Measurements from ENCODE around the gene ACTG1.

ACTG1 gene

DNA sequence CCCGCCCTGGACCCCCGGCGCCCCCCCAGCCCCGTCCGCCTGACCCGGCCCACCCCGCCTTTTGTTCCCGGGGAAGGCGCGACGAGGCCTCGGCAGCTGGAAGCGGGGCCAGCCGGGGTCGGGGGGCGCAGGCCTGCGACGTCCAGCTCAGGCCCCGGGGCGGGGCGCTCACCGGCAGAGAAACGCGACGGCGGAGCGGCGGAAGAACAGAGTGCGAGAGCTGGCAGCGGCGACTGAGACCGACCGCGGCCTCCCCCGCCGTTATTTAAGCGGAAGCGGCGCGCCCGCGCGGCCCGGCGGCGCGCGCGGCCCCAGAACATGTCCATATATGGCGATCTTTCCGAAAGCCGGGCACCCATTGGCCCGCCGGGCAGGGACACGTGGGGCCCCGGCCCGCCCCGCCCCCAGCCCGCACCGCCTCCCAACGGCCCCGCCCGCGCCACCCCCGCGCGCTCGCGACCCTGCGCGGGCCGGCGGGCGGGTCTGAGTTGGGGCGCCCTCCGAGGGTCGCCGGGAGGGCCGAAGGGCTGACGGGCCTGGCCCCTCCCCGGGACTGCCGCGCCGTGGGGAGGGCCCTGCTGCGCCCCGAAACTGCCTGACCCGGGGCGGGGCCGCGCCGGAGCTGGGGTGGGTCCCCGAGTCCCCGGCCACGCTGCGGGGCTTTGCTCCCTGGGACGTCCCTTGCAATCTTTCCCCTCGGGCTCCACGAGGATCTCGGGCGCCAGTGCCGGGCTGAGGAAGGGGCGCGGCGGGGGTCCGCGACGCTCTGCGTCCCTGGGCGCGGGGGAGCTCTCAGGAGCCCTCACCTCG, at the start of gene ACTG1:
Gene ACTG1, minus strand, starts transcription at position 238 of the 810 bp plus-strand sequence. CDS start 445 bp downstream, outside the sequence.
- DNase-seq: peak; percentile 95

DNA sequence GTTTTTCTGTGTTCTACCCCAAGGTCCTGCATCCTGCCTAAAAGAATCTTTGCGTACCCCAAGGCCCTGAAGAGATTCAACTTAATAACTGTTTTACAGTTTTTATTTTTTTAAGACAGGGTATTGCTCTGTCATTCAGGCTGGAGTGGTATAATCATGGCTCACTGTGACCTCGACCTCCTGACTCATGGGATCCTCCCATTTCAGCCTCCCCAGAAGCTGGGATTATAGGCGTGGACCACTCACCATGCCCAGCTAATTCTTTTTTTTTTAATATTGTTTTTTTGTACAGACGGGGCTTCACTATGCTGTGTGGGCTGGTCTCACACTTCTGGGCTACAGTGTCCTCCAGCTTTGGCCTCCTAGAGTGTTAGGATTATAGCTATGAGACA, 48.9 kb upstream of the ACTG1 start:
- peak; percentile 2 for DNase-seq

DNA sequence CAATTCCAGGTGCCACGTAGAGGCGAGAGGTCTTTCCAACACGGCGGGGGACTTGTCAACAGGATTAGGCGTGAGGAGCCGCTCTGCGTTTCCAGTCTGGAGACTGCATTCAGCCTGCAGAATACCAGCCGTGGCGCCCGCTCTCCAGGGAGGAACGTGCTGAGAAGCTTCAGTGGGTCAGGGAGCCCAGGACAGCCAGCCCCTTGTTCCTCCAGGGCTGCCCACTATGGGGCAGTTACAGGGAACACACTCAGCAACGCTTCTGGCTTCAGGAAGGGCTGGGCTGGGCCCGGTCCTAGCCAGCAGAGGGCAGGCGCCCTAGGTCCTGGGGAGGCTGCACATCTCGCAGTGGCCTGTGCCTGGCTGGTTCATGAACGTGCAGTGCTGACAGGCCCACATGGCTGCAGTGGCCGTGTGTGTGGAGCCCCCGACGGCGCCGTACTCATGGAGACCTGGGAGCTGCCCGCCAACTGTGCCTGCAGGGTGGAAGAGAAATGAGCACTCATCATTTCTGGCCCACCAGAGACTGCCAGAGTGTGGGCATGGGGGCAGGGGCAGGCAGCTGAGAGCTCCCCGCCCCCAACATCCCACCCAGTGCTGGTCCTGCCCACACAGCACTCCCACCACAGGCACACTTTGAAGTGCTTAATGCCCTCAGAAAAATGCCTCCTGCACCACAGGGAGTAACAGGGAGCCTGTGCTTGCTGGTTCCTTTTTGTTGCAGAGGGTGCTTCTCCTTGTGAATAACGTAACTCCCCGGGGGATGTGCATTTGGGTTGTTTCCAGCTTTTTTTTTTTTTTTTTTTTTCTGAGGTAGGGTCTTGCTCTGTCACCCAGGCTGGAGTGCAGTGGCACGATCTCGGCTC, 46.6 kb upstream of the ACTG1 start:
- peak; percentile 7 for DNase-seq

DNA sequence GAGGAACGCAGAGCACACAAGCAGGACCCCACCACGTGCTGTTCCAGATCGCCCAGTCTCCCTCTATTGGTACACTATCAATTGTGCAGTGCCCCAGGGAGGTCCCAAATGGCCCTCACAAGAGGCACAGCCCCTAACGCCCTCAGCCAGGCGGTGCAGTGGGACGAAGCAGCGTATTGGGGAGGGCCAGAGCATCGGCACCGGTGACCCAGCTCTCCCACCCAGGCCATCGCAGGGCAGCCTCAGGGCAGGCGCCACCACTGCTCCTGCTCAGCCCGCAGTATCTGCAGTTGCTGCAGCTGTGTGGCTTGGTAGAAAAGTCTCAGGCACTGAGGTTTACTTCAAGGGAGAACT, 45.5 kb upstream of the ACTG1 start:
- DNase-seq: no peak

DNA sequence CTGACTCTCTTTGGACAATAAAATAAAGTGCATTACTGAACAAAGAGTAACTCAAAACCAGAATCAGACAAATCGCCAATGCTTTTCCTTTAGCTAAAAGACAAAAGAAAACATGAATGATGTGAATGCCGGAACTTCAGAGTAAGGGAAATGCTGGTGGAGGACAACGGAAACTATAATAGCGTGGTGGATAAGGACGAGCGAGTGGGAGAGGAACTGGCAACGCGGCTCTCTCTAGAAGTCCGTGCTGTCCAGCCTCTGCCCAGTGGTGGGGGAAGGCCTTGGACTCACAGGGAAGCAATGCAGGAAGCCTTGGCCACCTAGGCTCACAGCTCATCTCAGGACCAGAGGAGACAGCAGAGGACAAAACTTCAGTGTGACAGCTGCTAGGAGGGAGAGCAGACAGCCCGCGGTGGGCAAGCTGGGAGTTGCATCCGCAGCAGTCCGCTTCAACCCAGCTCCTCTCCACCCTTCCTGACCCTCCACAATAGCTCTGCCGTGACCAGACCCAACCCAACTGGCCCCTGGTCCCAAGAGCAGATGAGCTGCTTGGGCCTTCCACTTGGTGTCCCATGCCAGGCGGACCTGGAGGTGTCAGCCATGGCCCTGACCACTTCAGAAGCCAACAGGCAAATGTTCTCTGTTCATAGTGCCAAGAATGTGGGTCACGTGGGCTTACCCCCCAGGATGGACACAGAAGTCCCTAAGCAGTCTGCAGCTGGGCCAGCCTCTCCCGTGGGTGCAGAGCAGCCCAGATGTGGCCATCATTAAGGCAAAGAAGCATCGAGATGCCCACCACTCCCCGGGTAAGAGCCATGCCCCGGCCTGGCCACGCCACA, 44.9 kb upstream of the ACTG1 start:
- no peak for DNase-seq

DNA sequence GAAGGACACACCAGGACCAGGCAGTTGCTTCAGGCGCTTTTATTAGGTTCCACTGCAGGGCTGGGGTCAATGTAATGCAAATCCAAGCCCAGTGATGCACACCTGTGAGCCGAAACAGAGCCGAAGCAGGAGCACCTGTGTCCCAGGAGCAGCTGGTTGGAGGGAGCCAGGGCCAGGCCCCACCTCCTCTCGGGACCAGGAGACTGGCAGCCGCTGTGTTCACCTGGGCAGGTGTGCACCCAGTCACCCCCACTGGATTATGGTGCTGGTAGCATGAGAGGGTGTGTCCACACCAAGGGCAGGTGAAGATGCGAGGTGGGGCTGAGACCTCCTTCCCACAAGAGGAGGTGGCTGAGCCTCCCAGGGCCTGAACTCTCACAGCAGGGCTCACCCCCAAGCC, 44.3 kb upstream of the ACTG1 start:
- no peak for DNase-seq

DNA sequence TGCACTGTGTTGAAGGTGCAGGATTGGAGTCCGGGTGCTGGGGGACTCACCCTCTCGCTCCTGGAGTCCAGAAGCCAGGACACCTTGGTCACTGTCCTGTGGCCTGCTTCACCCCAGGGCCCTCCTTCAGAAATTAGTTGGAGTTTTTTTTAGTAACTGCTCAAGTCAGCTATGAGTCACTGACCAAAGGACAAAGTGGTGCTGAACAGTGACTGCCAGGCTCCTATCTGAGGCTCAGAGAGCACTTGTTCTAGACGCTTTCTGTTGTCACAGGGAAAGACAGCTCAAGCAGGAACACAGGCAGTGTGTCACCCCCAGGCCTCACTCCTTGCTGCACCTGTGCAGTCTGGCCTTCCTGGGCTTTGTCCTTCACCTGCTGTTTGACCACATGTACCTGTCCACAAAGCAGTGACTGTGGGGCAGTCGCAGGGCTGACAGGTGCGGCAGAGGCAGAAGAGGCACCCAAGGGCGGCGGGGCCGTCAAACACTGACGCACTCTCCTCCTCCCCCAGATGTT, 43.6 kb upstream of the ACTG1 start:
- DNase-seq: peak; percentile 23

DNA sequence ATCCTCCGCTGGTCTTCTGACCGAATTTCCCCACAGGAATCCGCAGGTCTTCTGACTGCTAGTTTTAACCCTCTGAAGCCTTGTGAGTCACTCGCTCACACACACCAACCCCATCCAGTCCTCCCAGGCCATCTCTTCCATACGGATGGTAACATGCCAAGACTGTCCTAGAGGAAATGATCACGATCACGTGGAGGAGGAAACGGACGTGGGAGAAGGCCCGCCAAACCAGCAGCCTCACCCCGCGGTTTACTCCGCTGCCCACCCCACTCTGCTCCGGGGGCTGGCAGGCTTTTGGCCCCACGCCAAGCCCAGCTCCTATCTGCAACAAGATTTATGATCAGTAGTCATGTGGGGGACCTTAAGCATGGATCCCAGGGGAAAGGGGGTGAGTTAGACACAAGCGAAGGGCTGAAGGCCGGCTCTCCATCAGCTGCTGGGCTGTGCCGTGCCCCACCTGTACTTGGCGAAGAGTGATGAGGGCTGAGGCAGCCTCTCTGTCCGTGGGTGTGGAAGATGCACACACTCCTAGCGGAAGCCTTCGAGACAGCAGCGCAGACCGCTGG, 41.1 kb upstream of the ACTG1 start:
- DNase-seq: peak; percentile 68

DNA sequence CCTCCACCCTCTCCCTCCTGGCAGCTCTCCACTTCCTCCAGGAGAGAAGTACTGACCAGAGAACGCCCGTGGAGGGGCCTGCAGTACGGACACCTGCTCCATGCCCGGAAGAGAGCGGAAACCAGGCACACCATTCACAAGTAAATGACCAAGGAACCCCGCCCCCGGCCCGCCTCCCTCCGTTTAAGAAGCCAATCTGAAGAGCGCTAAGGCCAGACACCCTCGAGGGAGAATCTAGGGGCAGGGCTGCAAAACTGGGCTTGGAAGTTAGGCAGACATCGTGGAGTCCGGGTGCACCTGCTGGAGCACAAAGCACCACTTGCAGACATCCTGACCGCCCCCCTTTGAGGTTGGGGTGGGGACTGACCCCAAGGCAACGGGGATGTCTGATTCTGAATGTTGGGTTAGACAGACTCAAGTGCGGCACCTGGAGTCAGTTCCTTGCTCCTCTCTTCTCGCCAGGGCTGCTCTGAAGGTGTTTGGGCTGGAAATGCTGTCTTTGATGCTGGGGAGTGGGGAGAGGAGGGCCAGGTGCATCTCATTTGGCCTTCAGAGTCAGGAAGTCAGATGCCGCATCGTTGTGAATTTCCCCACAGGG, 40.5 kb upstream of the ACTG1 start:
- DNase-seq: peak; percentile 76

DNA sequence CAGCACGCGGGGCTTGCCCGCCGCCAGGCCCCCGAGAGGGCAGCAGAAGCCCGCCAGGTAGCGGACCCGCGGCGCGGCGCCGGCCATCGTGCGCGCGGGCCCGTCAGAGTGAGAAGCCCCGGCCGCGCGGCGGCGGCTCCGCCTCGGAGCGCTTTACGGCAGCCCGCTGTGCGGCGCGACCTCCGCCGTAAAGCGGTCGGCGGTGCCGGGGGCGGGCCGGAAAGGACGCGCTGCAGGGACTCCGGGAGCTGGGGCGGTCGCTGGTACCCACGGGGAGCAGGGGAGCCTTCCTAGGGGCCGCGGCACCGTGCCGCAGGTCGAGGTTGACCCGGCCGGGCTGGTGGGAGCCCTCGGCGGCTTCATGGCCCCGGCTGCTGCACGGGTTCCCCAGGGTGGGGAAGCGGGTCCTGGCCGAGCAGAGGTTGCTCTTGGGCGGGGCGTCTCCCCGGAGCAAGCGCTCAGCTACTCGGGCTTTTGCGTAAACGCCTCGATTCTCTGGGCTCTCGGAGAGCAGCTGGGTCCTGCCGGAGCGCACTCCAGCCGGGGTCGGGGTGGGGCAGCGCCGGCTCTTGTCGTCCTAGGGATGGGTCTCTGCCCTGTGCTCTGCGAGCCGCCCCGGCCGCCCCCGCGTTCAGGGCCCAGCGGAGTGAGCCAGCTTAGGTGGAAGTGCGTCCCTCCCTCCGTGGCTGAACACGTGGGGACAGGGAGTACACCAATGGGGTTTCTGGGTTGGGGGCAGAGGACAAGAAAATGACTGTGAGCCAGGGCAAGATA, 39.8 kb upstream of the ACTG1 start, which contains the start of gene FAAP100:
Gene FAAP100, minus strand, starts transcription at position 110 of the 774 bp plus-strand sequence. Its CDS starts 23 bp downstream, at position 87.
- DNase-seq: peak; percentile 84

DNA sequence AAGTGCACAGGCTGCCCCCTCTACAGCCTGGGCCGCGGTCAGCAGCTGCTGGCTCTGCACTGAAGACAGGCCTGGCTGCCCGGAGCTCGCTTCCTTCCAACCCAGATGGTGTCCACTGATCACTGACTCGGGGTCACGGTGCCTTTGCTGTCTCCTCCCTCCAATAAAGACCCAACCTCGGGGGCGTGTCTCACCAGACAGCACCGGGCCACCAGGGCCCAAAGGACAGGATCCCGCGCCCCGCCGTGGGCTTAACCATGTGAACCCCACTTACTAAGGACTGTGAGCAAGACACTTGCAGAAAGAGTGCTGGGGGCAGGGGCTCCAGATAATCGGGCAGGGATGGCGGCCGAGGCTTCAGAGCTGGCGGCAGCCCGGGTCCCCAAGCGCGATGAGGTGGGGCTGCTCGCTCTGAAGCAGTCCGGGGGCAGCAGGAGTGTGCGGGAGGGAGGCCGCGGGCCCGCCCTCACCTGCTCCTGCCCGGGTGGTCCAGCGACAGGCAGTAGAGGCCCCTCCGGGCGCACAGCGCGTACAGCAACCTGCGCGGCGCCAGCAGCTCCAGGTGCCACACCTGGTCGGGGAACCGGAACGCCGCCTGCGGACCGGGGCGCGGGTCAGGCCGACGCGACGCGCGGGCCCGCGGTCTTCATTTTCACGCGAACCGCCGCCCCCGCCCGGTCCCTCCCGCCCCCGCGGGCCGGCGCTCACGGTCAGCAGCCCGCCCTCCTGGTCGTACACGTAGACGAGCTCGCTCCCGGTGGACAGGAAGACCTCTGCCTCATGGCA, 39.1 kb upstream of the ACTG1 start:
- peak; percentile 10 for DNase-seq

DNA sequence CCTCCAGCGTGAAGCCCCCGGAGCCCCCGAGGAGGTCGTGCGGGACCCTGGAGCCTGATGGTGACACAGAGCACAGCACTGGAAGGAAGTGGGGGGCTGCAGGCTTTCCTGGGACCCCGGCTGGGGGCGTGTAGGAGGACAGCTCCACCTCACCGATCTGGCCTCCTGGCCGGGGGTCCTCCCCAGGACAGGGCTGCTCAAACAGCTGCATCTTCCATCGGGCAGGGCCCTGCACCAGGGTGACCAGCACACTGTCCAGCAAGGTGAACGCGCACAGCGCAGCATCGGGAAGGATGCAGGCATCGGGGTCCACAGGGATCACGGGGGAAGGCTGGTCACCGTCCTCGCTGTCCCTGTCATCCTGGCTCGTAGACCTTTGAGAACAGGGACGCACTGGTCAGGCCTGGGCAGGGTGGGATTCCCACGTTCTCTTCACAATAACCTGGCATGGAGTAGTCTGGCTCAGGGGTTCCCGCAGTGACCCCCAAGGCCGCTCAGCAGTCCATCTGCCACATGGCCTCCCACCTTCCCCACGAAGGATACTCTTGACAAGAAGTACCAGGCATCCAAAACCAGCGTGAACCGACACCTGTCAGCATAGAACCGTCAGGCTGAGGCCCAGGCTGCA, 38.3 kb upstream of the ACTG1 start:
- no peak for DNase-seq

DNA sequence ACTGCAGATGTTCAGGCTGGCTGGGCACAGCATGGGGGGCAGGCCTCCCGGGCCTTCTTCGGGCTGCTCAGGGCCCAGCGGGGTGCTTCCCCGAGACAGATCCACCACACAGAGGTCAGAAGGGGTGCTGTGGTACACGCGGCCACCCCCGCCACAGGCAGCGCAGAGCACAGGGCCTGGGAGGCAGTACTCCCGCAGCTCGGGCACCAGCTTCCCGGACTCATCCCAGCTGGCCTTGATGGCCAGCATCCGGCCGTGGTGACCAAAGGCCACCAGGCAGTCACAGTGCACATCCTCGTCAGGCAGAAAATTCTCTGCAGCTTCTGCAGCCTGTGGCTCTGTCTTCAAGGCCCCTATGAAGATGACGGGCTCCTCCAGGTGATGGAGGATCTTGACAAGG, 37.7 kb upstream of the ACTG1 start:
- DNase-seq: no peak

DNA sequence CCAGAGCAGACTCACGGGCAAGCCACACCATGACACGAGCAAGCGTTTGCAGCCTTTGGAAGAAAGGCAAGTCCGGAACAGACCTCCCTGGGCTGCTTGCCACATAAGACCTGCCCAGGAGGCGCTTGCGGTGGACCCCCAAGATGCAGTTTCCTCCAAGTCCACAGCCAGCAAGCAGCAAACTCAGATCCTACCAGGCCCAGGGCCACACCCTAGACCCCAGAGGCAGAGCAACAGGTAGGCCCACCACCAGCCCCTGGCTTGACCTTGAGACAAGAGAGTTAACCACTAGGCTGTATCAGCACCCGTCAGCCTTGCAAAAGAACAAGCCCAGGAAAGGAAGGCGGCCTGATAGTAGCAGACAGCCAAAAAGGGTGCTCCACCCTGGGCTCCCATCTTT, 37.2 kb upstream of the ACTG1 start:
- no peak for DNase-seq

DNA sequence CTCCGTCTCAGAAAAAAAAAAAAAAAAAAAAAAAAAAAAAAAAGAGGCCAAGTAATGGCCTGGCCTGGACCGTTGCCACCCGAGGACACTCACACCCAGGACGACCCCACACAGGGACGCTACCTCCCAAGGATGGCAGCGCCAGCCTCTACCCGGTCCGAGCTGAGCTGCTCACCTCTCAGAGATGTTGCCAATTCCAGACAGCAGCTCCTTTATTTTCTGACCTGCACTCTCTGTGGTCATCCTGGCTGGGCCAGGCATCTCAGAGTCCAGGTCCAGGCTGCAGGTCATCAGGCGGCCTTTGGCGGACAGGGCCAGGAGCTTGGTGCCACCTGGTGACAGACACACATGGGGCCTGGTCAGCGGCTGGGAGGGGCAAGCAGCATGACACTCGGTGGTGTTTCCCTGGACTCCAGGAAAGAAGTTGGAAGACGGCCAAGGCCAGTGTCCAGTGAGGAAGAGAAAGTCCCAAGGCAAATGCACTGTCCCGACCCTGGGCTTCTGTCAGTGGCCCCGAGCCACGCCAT, 36.5 kb upstream of the ACTG1 start:
- no peak for DNase-seq

DNA sequence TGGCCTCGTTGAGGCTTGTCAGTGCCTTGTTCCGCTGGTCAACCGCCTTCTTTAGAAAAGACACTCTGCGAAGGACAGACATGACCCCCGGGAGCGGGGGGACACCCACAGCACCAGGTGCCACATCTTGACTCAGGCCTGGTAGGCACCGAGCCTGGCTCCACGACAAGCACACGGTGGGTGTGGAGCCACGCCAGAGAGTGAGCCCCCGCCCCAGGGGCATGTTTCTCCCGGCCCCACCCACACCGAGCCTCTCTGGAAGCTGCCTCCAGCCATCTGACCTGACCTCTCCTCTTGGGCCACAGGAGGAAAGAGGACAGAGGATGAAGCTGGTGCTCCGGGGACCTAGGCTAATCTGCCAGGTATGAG, 35.0 kb upstream of the ACTG1 start:
- no peak for DNase-seq

DNA sequence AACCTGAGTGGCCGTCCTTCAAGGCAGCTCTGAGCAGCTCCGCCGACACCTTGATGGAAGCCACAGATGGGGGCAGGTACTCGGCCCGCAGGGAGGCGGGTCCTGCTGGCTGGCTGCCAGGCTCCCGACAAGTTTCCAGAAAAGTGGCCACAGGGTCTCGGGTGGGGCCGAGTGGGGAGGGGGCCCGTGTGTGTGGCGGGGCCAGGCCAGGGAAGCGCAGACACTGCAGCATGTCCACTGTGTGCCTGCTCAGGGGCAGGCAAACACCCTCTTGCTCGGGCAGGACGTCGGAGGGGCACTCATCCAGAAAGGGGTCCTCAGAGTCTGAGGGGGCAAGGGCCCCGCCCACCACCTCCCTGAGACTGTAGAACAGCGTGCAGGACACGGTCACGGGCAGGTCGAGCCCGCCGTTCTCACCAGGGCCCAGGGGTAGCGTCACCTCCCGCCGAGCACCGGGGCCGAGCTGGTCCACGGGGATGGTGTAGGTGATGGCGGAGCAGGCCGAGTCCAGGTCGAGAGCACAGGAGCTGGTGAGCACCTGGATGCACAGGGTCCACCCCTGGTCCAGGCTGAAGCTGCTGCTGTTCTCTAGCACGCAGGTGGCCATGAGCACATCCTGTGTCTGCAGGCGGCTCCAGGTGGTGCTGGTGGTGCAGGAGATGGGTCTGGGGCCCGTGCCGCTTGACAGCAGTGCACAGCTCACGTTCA, 34.5 kb upstream of the ACTG1 start:
- no peak for DNase-seq

DNA sequence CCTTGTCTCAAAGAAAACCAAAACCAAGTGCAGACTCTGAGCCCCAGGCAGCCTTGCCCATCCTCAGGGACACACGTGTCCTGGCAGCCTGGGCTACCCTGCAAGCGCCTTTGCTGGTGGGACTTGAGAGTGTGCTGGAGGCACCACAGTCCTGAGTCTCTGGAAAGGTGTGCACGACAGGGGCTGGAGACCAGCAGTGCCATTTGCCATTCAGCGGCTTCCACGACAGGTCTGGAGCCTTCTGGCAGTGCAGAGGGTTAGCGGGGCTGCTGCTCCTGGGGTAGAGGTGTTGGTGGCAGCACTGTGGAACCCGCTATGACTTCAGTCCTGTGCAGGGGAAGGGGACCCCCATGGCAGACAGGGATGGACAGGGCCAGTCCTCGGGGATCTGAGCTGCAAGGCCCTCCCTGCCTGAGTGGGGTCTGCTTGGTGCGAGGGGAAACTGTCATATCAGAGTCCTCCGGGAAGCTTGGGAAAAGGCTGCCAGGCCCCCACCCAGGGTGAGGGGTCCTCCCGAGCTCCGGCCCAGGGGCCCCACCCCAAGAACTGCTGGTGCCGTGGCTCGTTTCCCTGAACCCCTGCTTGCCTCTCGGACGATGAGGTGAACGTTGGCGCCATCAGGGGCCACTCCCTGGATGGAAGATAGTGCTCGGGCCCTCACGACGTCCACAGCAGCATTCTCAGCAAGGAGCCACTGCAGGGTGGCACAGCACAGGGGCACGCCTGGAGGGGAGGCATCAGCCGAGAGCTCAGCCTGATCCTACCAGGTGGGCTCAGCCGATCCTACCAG, 32.8 kb upstream of the ACTG1 start:
- DNase-seq: no peak
